HG02571 (cell line): ENCODE measurements around the gene FGF23.
A peak's percentile ranks its signal among the peaks of the same experiment; 100 is the strongest.

Experiments
- ATAC-seq: cut with Tn5 transposase; IDR thresholded peaks from one replicate; pipeline ENCODE4 v1.9.1; 2021; ENCODE audit warnings: mild to moderate bottlenecking, moderate library complexity; ENCODE audit not compliant: unreplicated experiment

The FGF23 gene

DNA sequence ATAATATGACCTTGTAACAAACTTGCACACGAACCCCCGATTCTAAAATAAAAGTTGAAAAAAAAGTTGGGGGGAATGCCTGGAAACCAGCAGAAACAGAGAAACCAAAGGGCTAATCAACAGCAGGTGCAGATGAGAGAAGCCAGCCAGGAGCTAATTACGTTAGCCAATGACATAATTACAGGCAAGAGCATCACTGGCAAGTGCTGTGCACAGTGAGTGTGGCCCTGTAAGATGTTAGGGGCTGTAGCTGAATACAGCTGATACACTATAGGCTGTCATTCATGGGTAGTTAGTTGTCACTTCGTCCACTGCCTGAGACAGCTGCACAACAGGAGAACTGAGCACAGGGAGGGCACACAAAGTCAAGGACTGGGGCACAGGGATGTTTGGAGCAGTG lies 7.3 kb upstream of the FGF23 start:
- no peak for ATAC-seq

DNA sequence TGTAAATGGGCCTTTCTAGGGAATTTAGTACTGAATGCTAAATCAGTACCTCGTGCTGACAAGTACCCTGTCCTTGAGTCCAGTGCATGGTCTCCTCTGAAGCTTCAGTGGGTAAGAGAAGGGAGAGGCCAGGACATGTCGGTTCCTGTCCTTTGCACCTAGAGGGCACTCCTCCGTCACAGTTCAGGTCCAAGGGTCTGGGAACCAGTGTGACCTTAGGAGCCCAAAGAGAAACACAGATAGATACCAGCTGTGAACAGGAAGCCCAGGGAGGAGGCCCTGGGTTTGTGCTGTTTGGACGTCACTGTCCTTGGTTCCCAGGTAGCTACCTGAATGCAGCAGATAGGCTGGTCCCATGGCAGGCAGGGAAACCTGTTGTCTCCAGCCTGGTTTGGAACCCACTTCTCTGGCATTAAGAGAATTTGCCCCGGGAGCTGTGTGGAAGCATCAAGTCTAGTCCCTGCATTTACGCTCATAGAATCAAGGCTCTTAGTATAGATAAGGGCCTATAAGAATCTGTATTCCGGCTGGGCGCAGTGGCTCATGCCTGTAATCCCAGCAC lies 3.9 kb upstream of the FGF23 start:
- no peak for ATAC-seq

DNA sequence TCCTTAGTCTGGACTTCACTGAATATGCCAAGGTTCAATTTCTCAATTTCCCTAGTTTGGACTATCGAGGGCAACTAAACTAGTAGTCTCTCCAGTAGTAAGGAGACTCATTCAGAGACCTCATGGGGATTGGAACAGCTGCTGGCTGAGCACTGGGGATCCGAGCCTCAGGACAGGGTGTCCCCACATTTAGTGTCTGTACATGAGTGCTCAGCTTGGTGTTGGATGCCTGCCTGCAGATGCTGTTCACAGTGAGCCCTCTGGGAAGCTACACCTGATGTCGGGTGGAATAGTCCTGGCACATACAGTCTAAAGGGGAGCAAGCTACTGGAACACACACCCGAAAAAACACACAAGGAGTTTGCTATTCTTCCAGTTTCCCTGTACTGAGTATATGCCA lies 820 bp upstream of the FGF23 start:
- ATAC-seq: no peak

DNA sequence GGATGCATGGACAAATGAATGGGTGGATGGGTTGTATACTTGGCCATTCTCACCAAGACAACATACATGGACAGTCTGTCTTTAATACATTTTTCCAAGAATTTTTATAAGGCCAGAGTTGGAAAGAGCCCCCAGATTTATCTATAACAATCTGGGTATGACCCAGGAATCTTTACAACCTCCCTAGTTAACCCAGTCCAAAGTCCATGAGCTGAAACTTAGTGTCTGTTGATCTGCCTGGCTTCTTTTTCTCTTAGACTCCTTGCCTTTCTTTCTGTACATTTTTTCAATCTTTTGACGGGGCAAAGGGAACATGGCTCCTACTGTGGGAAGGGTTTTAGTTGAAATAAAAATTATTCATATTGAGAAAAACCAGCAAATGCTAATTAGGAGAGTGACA lies 740 bp downstream of the FGF23 start:
- no peak for ATAC-seq

DNA sequence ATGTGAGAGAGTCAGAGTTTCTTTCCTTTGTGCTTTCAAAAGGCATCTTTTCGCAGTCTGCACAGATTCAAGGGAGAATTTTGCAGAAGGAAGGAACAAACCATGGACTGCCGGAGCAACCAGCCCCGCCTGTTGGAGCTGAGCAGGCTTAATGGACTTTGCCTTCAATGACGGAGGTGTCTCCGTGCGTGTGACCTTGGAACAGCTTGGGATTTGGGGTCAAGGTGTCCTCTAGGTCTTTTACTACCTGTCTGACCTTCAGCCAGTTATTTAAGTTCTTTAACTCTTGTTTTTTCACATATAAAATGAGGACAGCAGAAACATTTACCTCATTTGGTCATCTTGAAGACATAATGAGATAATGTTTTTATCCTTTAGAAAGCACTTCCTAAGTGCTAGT lies 4.1 kb downstream of the FGF23 start:
- ATAC-seq: no peak

DNA sequence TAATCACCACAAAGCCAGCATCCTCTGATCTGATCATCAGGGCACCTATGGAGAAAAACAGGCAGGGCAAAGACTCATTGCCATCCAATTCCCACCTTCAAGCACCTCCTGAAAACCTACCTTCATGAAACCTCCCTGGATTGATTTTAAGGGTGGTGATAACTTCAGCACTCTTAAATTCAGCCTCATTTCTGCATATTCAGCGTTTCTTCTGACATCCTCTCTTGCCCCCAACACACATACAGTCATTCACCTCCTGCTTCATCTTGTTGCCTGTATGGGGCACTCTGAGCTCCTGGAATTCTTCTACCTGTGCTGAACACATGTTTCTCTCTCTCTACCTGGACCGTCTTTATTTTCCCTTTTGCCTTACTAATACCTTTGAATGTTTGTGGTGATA lies 6.9 kb downstream of the FGF23 start:
- ATAC-seq: no peak

DNA sequence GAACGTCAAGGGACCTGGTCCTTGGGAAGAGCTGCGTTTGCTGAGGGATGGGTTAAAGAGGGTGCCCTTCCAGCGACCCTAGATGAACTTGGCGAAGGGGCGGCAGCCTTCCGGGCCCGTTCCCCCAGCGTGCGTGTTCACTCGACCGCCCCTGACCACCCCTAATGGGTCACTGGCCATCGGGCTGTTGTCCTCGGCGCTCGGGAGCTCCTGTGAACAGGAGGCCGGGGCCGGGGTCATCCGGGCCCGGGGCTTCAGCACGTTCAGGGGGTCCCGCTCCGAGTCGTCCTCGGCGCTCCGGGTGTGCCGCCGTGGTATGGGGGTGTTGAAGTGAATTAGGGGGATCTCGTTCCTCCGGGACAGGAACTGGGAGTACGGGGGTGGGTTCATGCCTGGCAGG lies 9.2 kb downstream of the FGF23 start:
- ATAC-seq: no peak

DNA sequence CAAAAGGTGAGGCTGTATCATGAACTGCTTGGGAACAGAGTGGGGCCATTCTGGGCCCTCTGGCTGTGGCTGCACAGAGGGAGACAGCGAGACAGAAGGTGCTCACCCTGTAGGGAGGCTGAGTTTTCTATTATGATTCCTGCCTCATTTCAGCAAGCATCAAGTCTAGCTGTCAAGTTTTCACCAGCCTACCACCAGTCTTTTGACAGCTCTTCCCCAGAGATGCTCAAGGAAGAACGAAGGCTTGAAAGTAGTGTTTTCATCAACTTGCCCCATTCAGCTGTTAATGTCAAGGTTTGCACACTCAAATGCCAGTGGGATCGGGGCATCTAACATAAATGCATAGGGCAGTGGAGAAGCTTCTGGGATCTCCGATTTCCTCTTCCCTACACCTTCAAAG lies 10.0 kb downstream of the FGF23 start:
- no peak for ATAC-seq

DNA sequence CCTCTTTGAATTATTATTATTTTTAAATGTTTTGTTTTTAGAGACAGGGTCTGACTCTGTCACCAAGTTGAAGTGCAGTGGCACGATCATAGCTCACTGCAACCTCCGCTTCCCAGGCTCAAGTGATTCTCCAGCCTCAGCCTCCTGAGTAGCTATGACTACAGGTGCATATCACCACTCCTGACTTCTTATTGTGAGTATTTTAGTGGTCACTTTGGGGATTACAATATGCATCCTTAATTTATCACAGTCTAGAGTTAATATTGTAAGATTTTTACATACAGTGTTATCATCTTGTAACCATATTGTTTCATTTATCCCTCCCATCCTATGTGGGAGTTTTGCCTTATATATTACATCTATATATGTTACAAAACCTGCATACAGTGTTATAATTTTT lies 13.4 kb downstream of the FGF23 start:
- ATAC-seq: no peak

DNA sequence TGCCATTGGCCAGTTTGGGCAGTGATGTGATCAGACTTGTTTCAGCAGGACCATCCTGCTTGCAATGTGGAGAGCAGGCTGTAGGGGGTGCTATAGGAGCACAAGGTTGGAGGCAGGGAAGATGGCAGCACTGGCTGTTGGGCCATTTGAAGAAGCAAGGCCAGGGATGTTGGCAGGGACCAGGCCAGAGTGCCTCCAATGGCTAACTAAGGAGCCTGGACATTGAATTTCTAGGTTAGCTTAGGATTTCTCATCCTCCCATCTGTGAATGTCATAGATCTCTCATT lies 23.5 kb downstream of the FGF23 start:
- no peak for ATAC-seq

DNA sequence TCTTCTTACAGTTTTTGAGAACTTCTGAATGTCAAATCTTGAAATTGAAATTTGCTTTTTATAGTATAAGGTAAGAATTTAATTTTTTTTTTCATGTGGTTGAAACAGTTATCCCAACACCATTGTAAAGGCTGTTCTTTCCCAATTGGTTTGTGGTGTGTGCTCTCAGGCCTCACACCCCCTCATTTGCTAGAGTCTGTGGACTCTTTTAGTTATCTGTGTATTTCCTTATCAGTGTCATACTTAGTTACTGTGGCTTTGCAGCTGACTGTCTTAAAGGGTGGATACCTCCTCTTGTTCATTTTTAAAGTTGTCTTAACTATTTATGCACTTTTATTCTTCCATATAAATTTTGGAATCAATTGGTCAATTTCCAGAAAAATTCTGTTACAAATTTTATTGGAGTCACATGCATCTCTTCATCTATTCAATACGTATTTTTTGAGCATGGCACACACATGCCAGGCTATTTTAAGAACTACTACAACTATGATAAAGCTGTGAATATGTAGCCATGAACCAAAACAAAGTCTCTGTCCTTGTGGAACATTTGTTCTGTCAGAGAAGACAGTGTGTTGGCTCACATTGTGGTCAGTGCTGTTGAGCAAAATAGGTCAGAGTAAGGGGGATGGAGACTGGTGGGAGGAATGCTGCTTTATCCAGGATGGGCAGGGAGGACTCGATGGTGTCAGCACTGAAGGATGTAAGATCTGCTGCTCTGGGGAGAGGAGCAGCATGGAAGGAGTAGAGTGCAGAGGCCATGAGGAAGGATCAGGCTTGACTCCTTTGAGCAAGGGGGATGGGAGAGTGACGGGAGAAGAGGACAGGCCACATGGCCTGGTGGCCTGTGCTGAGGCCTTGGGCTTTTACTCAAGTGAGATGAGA lies 24.1 kb downstream of the FGF23 start:
- no peak for ATAC-seq

DNA sequence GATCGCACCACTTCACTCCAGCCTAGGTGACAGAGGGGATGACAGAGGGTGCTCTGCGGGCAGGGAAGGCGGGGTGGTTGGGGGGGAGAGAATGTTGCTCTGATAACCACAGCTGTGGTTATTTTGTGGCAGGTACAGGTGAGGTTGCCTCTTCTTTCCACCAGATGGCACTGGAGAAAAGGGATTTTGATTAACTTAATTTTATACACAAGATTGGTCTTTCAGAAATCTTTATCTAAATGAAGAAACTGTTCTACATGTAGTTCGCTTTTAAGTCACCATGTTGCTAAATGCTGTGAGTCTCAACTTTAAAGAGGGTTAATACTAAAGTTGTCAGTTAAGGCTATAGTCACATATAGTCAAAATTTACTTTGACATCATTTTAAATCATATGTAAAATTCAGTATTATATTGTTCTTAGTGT lies 25.7 kb downstream of the FGF23 start:
- no peak for ATAC-seq

DNA sequence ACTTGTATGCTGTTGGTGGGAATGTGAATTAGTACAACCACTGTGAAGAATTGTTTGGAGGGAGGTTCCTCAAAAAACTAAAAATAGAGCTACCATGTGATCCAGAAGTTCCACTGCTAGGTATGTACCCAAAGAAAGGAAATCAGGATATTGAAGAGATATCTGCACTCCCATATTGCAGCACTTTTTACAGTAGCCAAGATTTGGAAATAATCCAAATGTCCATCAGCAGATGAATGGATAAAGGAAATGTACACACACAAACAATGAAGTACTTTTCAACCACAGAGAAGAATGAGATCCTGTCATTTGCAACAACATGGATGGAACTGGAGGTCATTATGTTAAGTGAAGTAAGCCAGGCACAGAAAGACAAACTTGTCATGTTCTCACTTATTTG lies 32.6 kb downstream of the FGF23 start:
- ATAC-seq: no peak

DNA sequence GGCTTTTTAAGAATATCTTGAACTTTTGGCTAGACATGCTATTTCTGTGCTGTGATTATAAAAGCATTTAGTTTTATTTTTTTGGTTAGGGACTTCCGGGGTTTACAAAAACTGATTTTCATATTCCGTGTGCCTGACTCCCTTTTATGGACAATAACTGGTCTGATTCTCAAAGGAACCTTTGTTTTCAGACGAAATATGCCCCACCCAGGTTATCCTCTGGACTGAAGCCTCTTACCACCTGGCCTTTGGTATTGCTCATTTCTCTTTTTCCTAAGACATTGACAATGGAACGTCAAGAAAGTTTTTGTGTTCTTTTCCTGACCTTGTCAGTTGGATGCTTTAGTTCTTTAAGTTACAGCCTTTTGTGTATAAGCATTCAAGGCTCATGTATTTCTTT lies 47.7 kb downstream of the FGF23 start:
- no peak for ATAC-seq

DNA sequence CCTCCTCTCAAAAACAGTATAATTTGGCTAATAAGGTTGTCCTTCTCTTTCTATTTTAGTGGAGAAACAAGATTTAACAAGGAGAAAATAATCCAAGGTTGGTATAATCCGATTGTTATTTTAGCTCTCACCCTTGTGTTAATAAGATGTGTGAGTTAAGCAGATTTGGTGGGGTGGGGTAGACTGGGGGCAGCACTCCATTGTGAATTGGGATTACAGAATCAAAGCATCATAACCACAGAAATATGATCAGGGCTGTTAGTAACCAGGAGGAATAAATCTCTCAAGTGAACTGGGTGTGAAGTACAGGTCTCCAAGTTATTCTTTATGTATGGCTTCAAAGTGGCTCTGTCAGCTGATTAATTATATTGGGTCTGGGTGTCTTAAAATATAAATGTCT lies 48.3 kb downstream of the FGF23 start:
- no peak for ATAC-seq

DNA sequence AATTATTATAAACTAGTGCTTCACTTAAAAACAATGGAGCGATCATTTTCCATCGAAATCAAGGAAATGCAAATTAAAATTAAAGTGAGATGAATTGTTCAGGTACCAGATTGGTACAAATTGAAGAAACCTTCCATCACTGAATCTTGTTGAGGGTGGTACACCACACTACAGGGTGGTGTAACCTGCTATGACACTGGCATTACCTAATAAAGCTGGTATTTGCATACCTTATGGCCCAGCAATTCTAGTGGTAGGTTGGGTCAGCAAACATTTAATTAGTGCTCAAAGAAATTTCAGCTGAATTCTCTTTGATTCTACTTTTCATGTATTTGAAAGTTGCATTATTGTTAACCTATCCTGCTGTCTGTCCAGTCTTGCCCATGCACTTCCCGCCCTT lies 49.3 kb downstream of the FGF23 start:
- no peak for ATAC-seq

DNA sequence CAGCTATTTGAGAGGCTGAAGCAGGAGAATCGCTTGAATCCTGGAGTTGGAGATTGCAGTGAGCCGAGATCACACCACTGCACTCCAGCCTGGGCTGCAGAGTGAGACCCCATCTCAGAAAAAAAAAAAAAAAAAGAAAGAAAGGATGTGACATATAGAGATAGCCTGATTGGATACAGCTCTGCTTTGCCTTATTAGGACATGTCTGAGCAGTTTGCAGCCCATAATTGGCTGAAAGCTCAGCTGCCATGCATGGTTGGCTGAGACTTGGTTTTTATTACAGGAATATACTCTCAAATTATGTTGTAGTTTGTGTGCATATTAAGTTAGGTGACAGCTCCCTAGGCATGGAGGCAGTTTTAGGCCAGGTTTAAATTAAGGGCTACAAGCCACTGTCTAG lies 52.2 kb downstream of the FGF23 start:
- ATAC-seq: no peak

DNA sequence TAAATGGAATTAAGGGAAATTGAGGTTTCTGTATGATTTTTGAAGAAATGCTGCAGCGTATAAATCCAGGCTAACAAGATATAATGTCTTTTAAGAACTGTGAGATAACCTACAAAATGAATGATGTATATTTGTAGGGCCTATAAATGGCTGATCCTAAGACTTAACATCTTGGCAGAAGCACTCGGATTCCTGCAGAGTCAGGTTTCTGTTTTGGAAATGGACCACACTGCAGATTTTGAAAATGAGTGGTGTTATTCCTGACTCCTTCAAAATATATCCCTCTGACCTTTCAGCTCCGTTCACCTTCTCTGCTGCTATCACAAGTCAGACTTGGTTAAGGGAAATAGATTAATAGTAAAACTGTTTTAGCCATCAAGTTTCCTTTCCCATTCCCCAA lies 53.5 kb downstream of the FGF23 start:
- ATAC-seq: no peak

DNA sequence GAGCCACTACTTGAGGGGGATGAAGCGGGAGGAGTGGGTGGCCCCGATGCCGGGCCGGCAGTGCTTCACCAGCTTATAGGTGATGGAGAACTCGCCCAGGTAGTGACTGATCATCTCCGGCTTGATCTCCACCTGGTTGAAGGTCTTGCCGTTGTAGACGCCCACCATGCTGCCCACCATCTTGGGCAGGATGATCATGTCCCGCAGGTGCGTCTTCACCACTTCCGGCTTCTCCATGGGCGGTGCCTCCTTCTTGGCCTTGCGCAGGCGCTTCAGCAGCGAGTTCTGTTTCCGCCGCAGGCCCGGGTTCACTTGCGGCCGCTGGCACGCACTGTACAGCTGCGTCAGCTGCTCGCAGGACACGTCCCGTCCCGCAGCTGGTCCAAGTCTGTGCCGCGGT lies 55.1 kb downstream of the FGF23 start:
- no peak for ATAC-seq

DNA sequence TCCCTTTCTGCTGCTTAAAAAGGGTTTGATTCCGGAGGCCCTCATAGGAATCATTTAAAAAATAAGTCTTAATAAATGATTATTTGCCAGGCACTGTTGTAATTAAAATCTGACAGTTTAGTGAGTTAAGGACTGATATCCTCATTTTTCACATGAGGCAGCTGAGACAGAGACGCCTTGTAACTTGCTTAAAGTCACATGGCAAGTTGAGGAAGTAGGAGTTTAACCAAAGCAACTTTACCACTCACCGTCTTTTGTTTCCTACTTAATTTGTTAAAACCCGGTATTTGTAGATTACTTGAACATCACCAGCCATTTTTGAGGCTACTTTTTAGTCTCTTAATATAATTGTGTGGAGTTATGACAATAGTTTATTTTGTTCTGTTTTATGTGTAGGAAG lies 56.1 kb downstream of the FGF23 start:
- ATAC-seq: no peak

DNA sequence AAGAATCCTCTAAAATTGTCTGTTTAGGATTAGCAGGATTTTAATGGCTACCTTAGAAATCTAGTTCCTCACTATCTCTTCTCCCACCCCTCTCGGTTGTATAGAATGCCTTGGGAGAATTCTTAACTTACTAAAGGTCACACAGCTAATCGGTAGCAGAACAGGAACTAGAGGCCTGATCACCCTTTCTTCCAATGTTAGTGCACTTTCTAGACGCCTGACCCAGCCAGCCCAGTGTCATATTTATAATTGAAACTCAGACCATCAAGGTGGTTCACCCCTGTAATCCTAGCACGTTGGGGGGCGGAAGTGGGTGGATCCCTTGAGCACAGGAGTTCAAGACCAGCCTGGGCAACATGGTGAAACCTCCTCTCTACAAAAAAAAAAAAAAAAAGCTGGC lies 56.8 kb downstream of the FGF23 start:
- ATAC-seq: no peak

DNA sequence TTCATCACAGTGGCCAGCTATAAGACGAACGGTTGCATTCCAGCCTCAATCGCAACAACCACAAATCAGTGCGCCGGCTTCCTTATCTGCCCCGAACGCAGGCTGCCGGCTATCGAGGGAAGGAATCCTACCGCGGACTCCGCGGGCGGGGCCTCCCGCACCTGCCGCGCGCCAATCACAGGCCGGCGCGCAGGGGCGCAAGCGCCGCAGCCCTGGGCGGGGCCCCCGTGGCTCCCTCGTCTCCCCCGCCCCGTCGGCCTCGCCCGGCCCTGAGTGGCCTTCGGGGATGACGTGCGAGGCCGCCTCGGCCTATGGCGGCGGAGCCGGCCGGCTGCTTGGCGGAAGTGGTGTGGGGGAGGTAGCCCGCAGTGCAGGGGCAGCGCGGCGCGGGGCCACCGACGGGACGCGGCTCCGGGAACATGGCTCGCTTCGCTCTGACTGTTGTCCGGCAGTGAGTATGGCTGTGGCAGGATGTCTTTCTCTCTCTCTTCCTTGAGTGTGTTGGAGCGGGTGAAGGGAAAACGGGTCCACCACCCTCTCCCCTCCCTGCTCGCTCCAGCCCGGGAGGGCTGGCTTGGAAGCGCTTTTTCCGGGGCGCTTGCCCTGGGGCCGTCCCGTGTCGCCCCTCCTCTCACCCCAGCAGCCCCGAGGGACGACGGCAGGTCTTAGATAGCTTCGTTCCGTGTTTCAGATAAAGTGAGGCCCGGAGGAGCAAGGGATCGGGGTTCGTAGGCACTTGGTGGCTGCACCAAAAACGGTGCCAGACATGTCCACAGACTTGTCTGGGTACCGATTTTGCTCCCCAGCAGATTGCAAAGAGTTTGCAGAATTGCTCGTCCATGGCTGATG lies 58.4 kb downstream of the FGF23 start, which contains the start of gene TIGAR:
TIGAR (plus strand) TSS at position 361 of the 849 bp plus-strand sequence; CDS start at position 420, 59 bp downstream.
- ATAC-seq: peak; percentile 96
